Neural cell (in vitro differentiated cells): Measurements from ENCODE around the gene HDAC9. TPM values are rescaled to one million over a fixed set of nuclear protein-coding genes. Genes with fewer than 3 reads are reported as not detected.

ENCODE experiments used
- H2AFZ ChIP-seq: fragments of 200-600, 300-800 bp; sonication (generic), shearing (Covaris generic); 2 replicates; pipeline ENCODE4 v1.6.0; 2014; ENCODE audit warnings: low read depth, mild to moderate bottlenecking, antibody characterized with exemption, low read length, moderate library complexity
- H3F3A ChIP-seq: fragments of 200-600 bp; shearing (Covaris generic); 2 replicates; pipeline ENCODE4 v1.6.1; 2016; ENCODE audit warnings: mild to moderate bottlenecking, moderate library complexity, mixed read lengths, antibody characterized with exemption, low read length; ENCODE audit not compliant: insufficient read depth, poor library complexity, severe bottlenecking
- H3K27ac ChIP-seq: fragments of 200-600, 300-800 bp; sonication (generic), shearing (Covaris generic); 2 replicates; pipeline ENCODE4 v1.5.1; 2014; ENCODE audit warnings: mild to moderate bottlenecking, low read length, moderate library complexity
- H3K27me3 ChIP-seq: fragments of 300-800, 200-600 bp; sonication (generic), shearing (Covaris generic); 2 replicates; pipeline ENCODE4 v1.6.0; 2014; ENCODE audit warnings: mild to moderate bottlenecking, low read depth, low read length, moderate library complexity; ENCODE audit not compliant: insufficient read depth
- H3K36me3 ChIP-seq: fragments of 300-800, 200-600 bp; sonication (generic), shearing (Covaris generic); 2 replicates; pipeline ENCODE4 v1.5.1; 2014; ENCODE audit warnings: mild to moderate bottlenecking, antibody characterized with exemption, low read length, moderate library complexity; ENCODE audit not compliant: insufficient read depth
- H3K4me2 ChIP-seq: fragments of 300-800, 200-600 bp; sonication (generic), shearing (Covaris generic); 2 replicates; pipeline ENCODE4 v1.6.0; 2014; ENCODE audit warnings: mild to moderate bottlenecking, low read length
- H3K4me3 ChIP-seq: fragments of 300-800, 200-600 bp; sonication (generic), shearing (Covaris generic); 2 replicates; pipeline ENCODE4 v1.5.1; 2014; ENCODE audit warnings: mild to moderate bottlenecking, low read length, moderate library complexity
- H3K79me2 ChIP-seq: fragments of 200-600 bp; shearing (Covaris generic); replicated peaks from 2 replicates; pipeline ENCODE4 v1.6.0; 2014; ENCODE audit warnings: mild to moderate bottlenecking, low read length, moderate library complexity; ENCODE audit not compliant: insufficient read depth
- H3K9ac ChIP-seq: fragments of 300-800, 200-600 bp; sonication (generic), shearing (Covaris generic); 2 replicates; pipeline ENCODE4 v1.6.1; 2016; ENCODE audit warnings: mild to moderate bottlenecking, low read length, mixed read lengths
- H3K9me2 ChIP-seq: fragments of 200-600 bp; shearing (Covaris generic); 2 replicates; pipeline ENCODE4 v1.6.1; 2016; ENCODE audit warnings: mild to moderate bottlenecking, low read length, mixed read lengths; ENCODE audit not compliant: insufficient read depth
- H3K9me3 ChIP-seq: fragments of 200-600, 300-800 bp; sonication (generic), shearing (Covaris generic); 2 replicates; pipeline ENCODE4 v1.6.1; 2016; ENCODE audit warnings: mild to moderate bottlenecking, mixed run types, low read length, moderate library complexity, mixed read lengths
- H4K20me1 ChIP-seq: fragments of 200-600 bp; shearing (Covaris generic); 2 replicates; pipeline ENCODE4 v1.6.1; 2016; ENCODE audit warnings: mild to moderate bottlenecking, mixed run types; ENCODE audit not compliant: insufficient read depth
- EP300 ChIP-seq: fragments of 450-650 bp; conservative IDR thresholded peaks from 2 replicates; pipeline ENCODE4 v1.6.1; 2014; ENCODE audit warnings: antibody characterized with exemption, mild to moderate bottlenecking, moderate library complexity; ENCODE audit not compliant: poor library complexity, severe bottlenecking
- EZH2 ChIP-seq: fragments of 200-600, 300-800 bp; shearing (Covaris generic), sonication (generic); IDR thresholded peaks from 2 replicates; pipeline ENCODE4 v1.6.1; 2014; ENCODE audit warnings: antibody characterized with exemption, low read length, borderline replicate concordance, mild to moderate bottlenecking; ENCODE audit not compliant: insufficient read depth, poor library complexity, severe bottlenecking
- MXI1 ChIP-seq: fragments of 450-650 bp; conservative IDR thresholded peaks from 2 replicates; pipeline ENCODE4 v1.6.1; 2014; ENCODE audit warnings: antibody characterized with exemption, mild to moderate bottlenecking; ENCODE audit not compliant: poor library complexity, severe bottlenecking
- POLR2AphosphoS5 ChIP-seq: IDR thresholded peaks from 2 replicates; pipeline ENCODE4 v1.6.1; 2012
- RAD21 ChIP-seq: fragments of 450-650 bp; conservative IDR thresholded peaks from 2 replicates; pipeline ENCODE4 v1.6.1; 2014; ENCODE audit warnings: antibody characterized with exemption, mild to moderate bottlenecking, moderate library complexity
- REST ChIP-seq: IDR thresholded peaks from 2 replicates; pipeline ENCODE4 v1.6.1; 2012; ENCODE audit warnings: borderline replicate concordance
- SMC3 ChIP-seq: fragments of 450-650 bp; conservative IDR thresholded peaks from 2 replicates; pipeline ENCODE4 v1.6.1; 2014; ENCODE audit warnings: antibody characterized with exemption, mild to moderate bottlenecking, moderate library complexity; ENCODE audit not compliant: poor library complexity
- TAF1 ChIP-seq: IDR thresholded peaks from 2 replicates; pipeline ENCODE4 v1.6.1; 2012; ENCODE audit warnings: low read depth
- polyA plus RNA-seq: library from polyadenylated mRNA; depleted of rRNA; stranded (reverse); fragments of >200 nt; gene quantifications from 2 replicates; pipeline ENCODE4 v1.2.3, GENCODE V29; 2014
- TF ChIP-seq, protein P1 (sequence below): fragments of 450-650 bp; IDR thresholded peaks from 2 replicates; pipeline ENCODE4 v1.5.1; 2014; ENCODE audit warnings: antibody characterized with exemption, mild to moderate bottlenecking, moderate library complexity; ENCODE audit not compliant: poor library complexity, severe bottlenecking

Gene HDAC9
- polyA plus RNA-seq, 1 donor from 2014 or later: 15.9 TPM

- Histone ChIP-seq H2AFZ (no peak overlapping the region), H3K27me3 (no peaks in the 10 kb centered on the region), H3K27ac (no peak overlapping the region), H4K20me1 (no peaks in the 10 kb centered on the region), H3K9me3 (no peaks in the 10 kb centered on the region), H3K79me2 (no peaks in the 10 kb centered on the region), H3F3A (no peaks in the 10 kb centered on the region), H3K9me2 (no peaks in the 10 kb centered on the region), H3K9ac (no peak overlapping the region), H3K4me2 (no peak overlapping the region), H3K4me3 (no peak overlapping the region), H3K36me3 (no peaks in the 10 kb centered on the region)
- TF ChIP-seq SMC3: no peak
- TF ChIP-seq, protein P1, sequence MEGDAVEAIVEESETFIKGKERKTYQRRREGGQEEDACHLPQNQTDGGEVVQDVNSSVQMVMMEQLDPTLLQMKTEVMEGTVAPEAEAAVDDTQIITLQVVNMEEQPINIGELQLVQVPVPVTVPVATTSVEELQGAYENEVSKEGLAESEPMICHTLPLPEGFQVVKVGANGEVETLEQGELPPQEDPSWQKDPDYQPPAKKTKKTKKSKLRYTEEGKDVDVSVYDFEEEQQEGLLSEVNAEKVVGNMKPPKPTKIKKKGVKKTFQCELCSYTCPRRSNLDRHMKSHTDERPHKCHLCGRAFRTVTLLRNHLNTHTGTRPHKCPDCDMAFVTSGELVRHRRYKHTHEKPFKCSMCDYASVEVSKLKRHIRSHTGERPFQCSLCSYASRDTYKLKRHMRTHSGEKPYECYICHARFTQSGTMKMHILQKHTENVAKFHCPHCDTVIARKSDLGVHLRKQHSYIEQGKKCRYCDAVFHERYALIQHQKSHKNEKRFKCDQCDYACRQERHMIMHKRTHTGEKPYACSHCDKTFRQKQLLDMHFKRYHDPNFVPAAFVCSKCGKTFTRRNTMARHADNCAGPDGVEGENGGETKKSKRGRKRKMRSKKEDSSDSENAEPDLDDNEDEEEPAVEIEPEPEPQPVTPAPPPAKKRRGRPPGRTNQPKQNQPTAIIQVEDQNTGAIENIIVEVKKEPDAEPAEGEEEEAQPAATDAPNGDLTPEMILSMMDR: no peak
- no peak for TF ChIP-seq TAF1
- no peak for TF ChIP-seq REST
- TF ChIP-seq RAD21: no peak
- no peak for TF ChIP-seq MXI1
- TF ChIP-seq EP300: no peak
- no peak for TF ChIP-seq EZH2
- TF ChIP-seq POLR2AphosphoS5: no peak
These were observed 45.8 kb downstream of the HDAC9 start for GRCh38 chr7:18541181-18541870.

DNA sequence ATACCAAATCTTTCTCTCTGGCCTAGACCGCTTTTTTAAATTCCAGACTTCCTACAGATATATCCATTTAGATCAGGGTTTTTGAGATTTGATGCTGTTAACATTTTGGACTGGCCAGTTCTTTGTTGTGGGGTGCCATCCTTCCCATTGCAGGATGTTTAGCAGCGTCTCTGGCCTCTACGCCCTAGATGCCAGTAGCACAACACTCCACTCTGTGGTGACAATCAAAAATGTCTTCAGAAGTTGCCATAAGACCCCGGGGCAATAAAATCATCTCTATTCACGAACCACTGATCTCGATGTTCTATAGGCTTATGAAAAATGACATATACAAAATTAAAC, 46.3 kb downstream of the HDAC9 start:
- Histone ChIP-seq H3K27ac (no peak overlapping the region), H3K9me2 (no peaks in the 10 kb centered on the region), H4K20me1 (no peaks in the 10 kb centered on the region), H3K9ac (no peak overlapping the region), H3K9me3 (no peaks in the 10 kb centered on the region), H3K27me3 (no peaks in the 10 kb centered on the region), H2AFZ (no peak overlapping the region), H3K4me3 (no peak overlapping the region), H3F3A (no peaks in the 10 kb centered on the region), H3K4me2 (no peak overlapping the region), H3K79me2 (no peaks in the 10 kb centered on the region), H3K36me3 (no peaks in the 10 kb centered on the region)
- TF ChIP-seq, protein P1: no peak
- no peak for TF ChIP-seq EZH2
- TF ChIP-seq RAD21: no peak
- TF ChIP-seq TAF1: no peak
- TF ChIP-seq REST: no peak
- no peak for TF ChIP-seq SMC3
- TF ChIP-seq EP300: no peak
- no peak for TF ChIP-seq POLR2AphosphoS5
- TF ChIP-seq MXI1: no peak
